H1 (cell line): ENCODE measurements around the gene SF3B1. TPM values are rescaled to one million over a fixed set of nuclear protein-coding genes. Genes with fewer than 3 reads are reported as not detected.

Experiments used
- CTCF ChIA-PET: fragments of 300-600 bp; sonication (Branson Sonifier 250); formaldehyde crosslinking; loops from one replicate; lab custom pipeline; 2021; ENCODE audit not compliant: partially characterized antibody; lab: Charles Lee
- POLR2A ChIA-PET: fragments of 300-600 bp; sonication (Branson Sonifier 250); formaldehyde crosslinking; loops from one replicate; lab custom pipeline; 2021; ENCODE audit warnings: inconsistent platforms; ENCODE audit not compliant: partially characterized antibody; lab: Charles Lee
- DNase-seq, 2 experiments: peaks; one replicate each; pipeline versions ENCODE4 v3.0.0 to v3.0.0-alpha.2; 2010 to 2022; ENCODE audit warnings: low spot score in 2 of 2, low read depth in 1 of 2, mixed read lengths in 1 of 2
- FAIRE-seq: peaks from 2 replicates; lab custom pipeline; 2011; peaks lifted over from hg19 to GRCh38; lab: Jason Lieb, UNC
- H2AFZ ChIP-seq: 2 replicates; pipeline ENCODE4 v1.8.1; 2012; ENCODE audit warnings: low read length, inconsistent platforms
- H2AK5ac ChIP-seq: 2 replicates; pipeline ENCODE4 v1.6.1; 2013; ENCODE audit warnings: low read depth, low read length
- H2BK120ac ChIP-seq: replicated peaks from 2 replicates; pipeline ENCODE3; 2013; ENCODE audit warnings: low read depth, low read length, inconsistent platforms
- H2BK12ac ChIP-seq: 2 replicates; pipeline ENCODE4 v1.6.1; 2013; ENCODE audit warnings: low read depth, low read length
- H2BK15ac ChIP-seq: 2 replicates; pipeline ENCODE4 v1.6.1; 2013; ENCODE audit warnings: low read length
- H2BK20ac ChIP-seq: 2 replicates; pipeline ENCODE4 v1.6.1; 2013; ENCODE audit warnings: low read length
- H2BK5ac ChIP-seq: 2 replicates; pipeline ENCODE4 v1.6.1; 2013; ENCODE audit warnings: low read depth, low read length
- H3K14ac ChIP-seq: 2 replicates; pipeline ENCODE4 v1.6.1; 2013; ENCODE audit warnings: inconsistent platforms; ENCODE audit not compliant: insufficient read length
- H3K18ac ChIP-seq: 2 replicates; pipeline ENCODE4 v1.6.1; 2013; ENCODE audit warnings: low read length; ENCODE audit errors: extremely low read depth
- H3K23ac ChIP-seq: 2 replicates; pipeline ENCODE4 v1.6.1; 2013; ENCODE audit warnings: inconsistent platforms; ENCODE audit not compliant: insufficient read length
- H3K23me2 ChIP-seq: 2 replicates; pipeline ENCODE4 v1.6.1; 2013; ENCODE audit warnings: low read depth, low read length
- H3K27ac ChIP-seq: 2 replicates; pipeline ENCODE4 v1.6.1; 2011; ENCODE audit warnings: low read depth, low read length, inconsistent platforms
- H3K27me3 ChIP-seq, 4 experiments: replicated peaks in 1 of 4; 1 replicate in 1 of 4; 2 replicates in 3 of 4; pipeline versions ENCODE4 v1.6.1 to v1.8.1; 2011 to 2013; ENCODE audit warnings: low read length in 3 of 4, mild to moderate bottlenecking in 3 of 4, inconsistent platforms in 2 of 4, mixed read lengths in 2 of 4, moderate library complexity in 1 of 4; ENCODE audit not compliant: control insufficient read depth in 3 of 4, insufficient read depth in 3 of 4; ENCODE audit errors: extremely low read depth in 1 of 4
- H3K36me3 ChIP-seq, 4 experiments: 2 replicates each; pipeline versions ENCODE4 v1.6.1 to v1.8.1; 2011 to 2013; ENCODE audit warnings: mild to moderate bottlenecking in 4 of 4, low read length in 3 of 4, moderate library complexity in 2 of 4, control low read depth in 1 of 4, inconsistent platforms in 1 of 4; ENCODE audit not compliant: insufficient read depth in 4 of 4, control insufficient read depth in 2 of 4
- H3K4ac ChIP-seq: replicated peaks from 2 replicates; pipeline ENCODE3; 2013; ENCODE audit warnings: low read length, low read depth, mixed read lengths, inconsistent platforms; ENCODE audit not compliant: insufficient read length
- H3K4me1 ChIP-seq, 4 experiments: replicated peaks in 1 of 4; 1 replicate in 1 of 4; 2 replicates in 3 of 4; pipeline versions ENCODE4 v1.6.1 to v1.8.1; 2011 to 2013; ENCODE audit warnings: low read length in 3 of 4, inconsistent platforms in 2 of 4, mixed read lengths in 1 of 4; ENCODE audit not compliant: insufficient read depth in 4 of 4, control insufficient read depth in 3 of 4
- H3K4me2 ChIP-seq, 2 experiments: 2 replicates each; pipeline versions ENCODE4 v1.6.1 to v1.8.1; 2011 to 2013; ENCODE audit warnings: low read depth in 2 of 2, low read length in 2 of 2, control low read depth in 1 of 2, inconsistent platforms in 1 of 2, mild to moderate bottlenecking in 1 of 2; ENCODE audit not compliant: insufficient read depth in 1 of 2
- H3K4me3 ChIP-seq, 4 experiments: fragments of 200-600, 300-600 bp in 1 of 4; sonication (generic), shearing (Covaris generic), sonication (Bioruptor Twin) in 1 of 4; 2 replicates each; pipeline versions ENCODE4 v1.5.1 to v1.8.1; 2011 to 2016; ENCODE audit warnings: low read length in 4 of 4, low read depth in 3 of 4, control low read depth in 2 of 4, inconsistent platforms in 2 of 4, mild to moderate bottlenecking in 2 of 4, mixed read lengths in 1 of 4, moderate library complexity in 1 of 4; ENCODE audit not compliant: insufficient read depth in 2 of 4; ENCODE audit errors: extremely low read depth in 1 of 4
- H3K56ac ChIP-seq: replicated peaks from 2 replicates; pipeline ENCODE3; 2013; ENCODE audit warnings: low read depth, mild to moderate bottlenecking, mixed read lengths, low read length, inconsistent platforms; ENCODE audit not compliant: insufficient read length
- H3K79me1 ChIP-seq: 2 replicates; pipeline ENCODE4 v1.6.1; 2013; ENCODE audit warnings: low read depth, low read length, control low read depth
- H3K79me2 ChIP-seq, 2 experiments: 2 replicates each; pipeline versions ENCODE4 v1.6.1 to v1.8.1; 2012 to 2013; ENCODE audit warnings: low read length in 2 of 2, mild to moderate bottlenecking in 2 of 2, inconsistent platforms in 1 of 2; ENCODE audit not compliant: insufficient read depth in 2 of 2, control insufficient read depth in 1 of 2
- H3K9ac ChIP-seq, 4 experiments: replicated peaks in 1 of 4; 1 replicate in 1 of 4; 2 replicates in 3 of 4; pipeline versions ENCODE4 v1.6.1 to v1.8.1; 2011 to 2013; ENCODE audit warnings: low read depth in 3 of 4, low read length in 3 of 4, control low read depth in 2 of 4, mild to moderate bottlenecking in 2 of 4, moderate library complexity in 2 of 4, inconsistent platforms in 1 of 4; ENCODE audit errors: extremely low read depth in 1 of 4
- H3K9me3 ChIP-seq, 2 experiments: 2 replicates each; pipeline versions ENCODE4 v1.6.1 to v1.8.1; 2012 to 2013; ENCODE audit warnings: mild to moderate bottlenecking in 2 of 2, moderate library complexity in 2 of 2, control low read depth in 1 of 2, inconsistent platforms in 1 of 2, low read depth in 1 of 2, low read length in 1 of 2, mixed read lengths in 1 of 2; ENCODE audit not compliant: insufficient read depth in 2 of 2
- H4K20me1 ChIP-seq, 2 experiments: replicated peaks in 1 of 2; 2 replicates each; pipeline versions ENCODE3 to v1.8.1; 2011 to 2013; ENCODE audit warnings: inconsistent platforms in 2 of 2, low read length in 2 of 2, mild to moderate bottlenecking in 1 of 2; ENCODE audit not compliant: insufficient read depth in 2 of 2, control insufficient read depth in 1 of 2
- H4K5ac ChIP-seq: 2 replicates; pipeline ENCODE4 v1.6.1; 2013; ENCODE audit warnings: low read length, low read depth, mixed read lengths, inconsistent platforms; ENCODE audit not compliant: insufficient read length
- H4K8ac ChIP-seq: 2 replicates; pipeline ENCODE4 v1.8.0; 2013; ENCODE audit warnings: mild to moderate bottlenecking, moderate library complexity, low read length, inconsistent platforms; ENCODE audit not compliant: insufficient read depth; ENCODE audit errors: extremely low read depth
- H4K91ac ChIP-seq: replicated peaks from 2 replicates; pipeline ENCODE3; 2013; ENCODE audit warnings: low read length, mixed read lengths, inconsistent platforms; ENCODE audit not compliant: insufficient read length
- BRCA1 ChIP-seq: IDR thresholded peaks from 2 replicates; pipeline ENCODE4 v1.6.1; 2012; ENCODE audit warnings: low read depth, low read length, improper control_type of control experiment
- CHD1 ChIP-seq: IDR thresholded peaks from 2 replicates; pipeline ENCODE4 v1.6.1; 2012; ENCODE audit warnings: low read depth, low read length, improper control_type of control experiment
- EP300 ChIP-seq, 2 experiments: IDR thresholded peaks; 1 replicate in 1 of 2; 2 replicates in 1 of 2; pipeline ENCODE4 v1.6.1; 2011 to 2012; ENCODE audit warnings: low read depth in 2 of 2, low read length in 2 of 2, mild to moderate bottlenecking in 2 of 2, borderline replicate concordance in 1 of 2, inconsistent platforms in 1 of 2, moderate library complexity in 1 of 2
- GABPA ChIP-seq: IDR thresholded peaks from 2 replicates; pipeline ENCODE4 v1.6.1; 2011; ENCODE audit warnings: mild to moderate bottlenecking, low read length, moderate library complexity, borderline replicate concordance; ENCODE audit not compliant: insufficient read depth
- KDM4A ChIP-seq: IDR thresholded peaks from one replicate; pipeline ENCODE4 v1.7.1; 2012; ENCODE audit warnings: low read depth, mild to moderate bottlenecking, moderate library complexity, low read length, inconsistent platforms; ENCODE audit not compliant: severe bottlenecking
- PHF8 ChIP-seq: fragments of 200-600 bp; sonication (generic); conservative IDR thresholded peaks from 2 replicates; pipeline ENCODE4 v1.7.1; 2012; ENCODE audit warnings: low read depth, mild to moderate bottlenecking, inconsistent platforms, low read length, moderate library complexity
- POU5F1 ChIP-seq: IDR thresholded peaks from 2 replicates; pipeline ENCODE4 v1.6.1; 2011; ENCODE audit warnings: low read depth, mild to moderate bottlenecking, low read length, moderate library complexity
- RFX5 ChIP-seq: IDR thresholded peaks from 2 replicates; pipeline ENCODE4 v1.6.1; 2011; ENCODE audit warnings: low read depth, low read length, improper control_type of control experiment, borderline replicate concordance
- TAF1 ChIP-seq: IDR thresholded peaks from 2 replicates; pipeline ENCODE4 v1.6.1; 2011; ENCODE audit warnings: mild to moderate bottlenecking, low read depth, low read length
- WGBS, 2 experiments: shearing (Covaris generic) in 1 of 2; methylation state at CpG; one replicate each; pipeline versions ENCODE4 v1.1.6 to v1.1.7; 2013 to 2015; ENCODE audit warnings: low lambda C conversion rate in 2 of 2, mixed read lengths in 2 of 2, inconsistent platforms in 1 of 2, low coverage in 1 of 2, missing lambda C conversion rate in 1 of 2; ENCODE audit not compliant: insufficient replicate concordance in 2 of 2, insufficient coverage in 1 of 2, insufficient read length in 1 of 2; ENCODE audit errors: extremely low coverage in 1 of 2, missing lambda C conversion rate in 1 of 2; 5-methylcytosine and 5-hydroxymethylcytosine counted together
- polyA plus RNA-seq, 7 experiments: library from polyadenylated mRNA; depleted of rRNA in 3 of 7; stranded (reverse) in 5 of 7; unstranded in 2 of 7; fragments of >200 nt in 5 of 7; fragments of 200-250 nt in 2 of 7; gene quantifications; 1 replicate in 5 of 7; 2 replicates in 1 of 7; 4 replicates in 1 of 7; pipeline versions ENCODE4 v1.2.1 to v1.2.3, GENCODE V29; 2011 to 2013; ENCODE audit warnings: missing spikeins in 2 of 7, mixed read lengths in 2 of 7
- total RNA-seq: library from RNA; stranded (reverse); fragmentation: NEBNext Ultra II Directional; extraction: Animal tissue kit (Norgen Biotek cat#: 25700); gene quantifications from 2 replicates; pipeline ENCODE4 v1.2.1, GENCODE V29; 2021
- TF ChIP-seq, protein P1 (sequence below): IDR thresholded peaks from 2 replicates; pipeline ENCODE4 v1.6.1; 2011; ENCODE audit warnings: low read depth, mild to moderate bottlenecking, low read length; ENCODE audit not compliant: insufficient read depth
- TF ChIP-seq, protein P2 (sequence below): IDR thresholded peaks from 2 replicates; pipeline ENCODE4 v1.6.1; 2012; ENCODE audit warnings: low read length, inconsistent platforms

SF3B1 gene
- total and polyA plus RNA-seq, 2 of the 8 experiments (the other 6 are each of a cell fraction or from before 2014, with no cell fraction given), result 320 to 403 TPM

DNA sequence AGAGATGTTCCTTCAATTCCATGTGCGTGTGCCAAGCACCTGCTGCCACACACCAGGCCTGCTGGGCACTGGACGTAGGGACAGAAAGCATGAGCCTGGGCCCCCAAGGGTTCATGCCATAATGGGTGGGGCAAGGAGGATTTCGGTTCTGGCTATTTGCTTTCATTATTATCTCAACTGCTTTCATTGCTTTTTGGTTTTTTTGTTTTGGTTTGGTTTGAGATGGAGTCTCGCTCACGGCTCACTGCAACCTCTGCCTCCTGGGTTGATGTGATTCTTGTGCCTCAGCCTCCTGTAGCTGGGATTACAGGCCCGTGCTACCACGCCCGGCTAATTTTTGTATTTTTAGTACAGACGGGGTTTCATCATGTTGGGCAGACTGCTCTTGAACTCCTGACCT is 57.2 kb downstream of the SF3B1 start:
- H4K91ac ChIP-seq, result no peak overlapping the region
- H3K4me2 ChIP-seq, result no peak overlapping the region
- H3K56ac ChIP-seq, result no peak overlapping the region
- no peaks in the 10 kb centered on the region for H3K9me3 ChIP-seq
- H3K27me3 ChIP-seq, result no peaks in the 10 kb centered on the region
- no peak overlapping the region for H3K4me3 ChIP-seq
- no peak overlapping the region for H2AK5ac ChIP-seq
- no peak overlapping the region for H3K14ac ChIP-seq
- no peak overlapping the region; a peak in 1 of 7 replicates for H3K9ac ChIP-seq
- no peaks in the 10 kb centered on the region for H3K79me2 ChIP-seq
- FAIRE-seq (no peak), DNase-seq (no peak)
- H4K8ac ChIP-seq, result no peak overlapping the region
- H2BK120ac ChIP-seq, result no peak overlapping the region
- CTCF ChIA-PET, result interaction anchor here (0.6 to 2.9 kb wide), 14 partner anchors 19 to 1274 kb away, joined by 3 to 18 read pairs (median 4); no protein-coding TSS in a partner anchor
- H4K20me1 ChIP-seq, result no peaks in the 10 kb centered on the region
- H2BK20ac ChIP-seq, result no peak overlapping the region
- H3K23ac ChIP-seq, result no peak overlapping the region
- no peaks in the 10 kb centered on the region for H3K79me1 ChIP-seq
- H2AFZ ChIP-seq, result no peak overlapping the region
- 95% methylated on average over 9 of the region's 9 CpGs; no CpG with 5 or more reads in 1 of the 2 experiments for WGBS, 2 experiments
- no peak overlapping the region for H4K5ac ChIP-seq
- H2BK12ac ChIP-seq, result no peak overlapping the region
- no peak overlapping the region for H3K18ac ChIP-seq
- H2BK15ac ChIP-seq, result no peak overlapping the region
- no peaks in the 10 kb centered on the region for H3K4me1 ChIP-seq
- H2BK5ac ChIP-seq, result no peak overlapping the region
- POLR2A ChIA-PET, result interaction anchor here (1.0 kb wide), 1 partner anchor 316 kb away, joined by 3 read pairs; no protein-coding TSS in a partner anchor
- no peaks in the 10 kb centered on the region for H3K23me2 ChIP-seq
- H3K36me3 ChIP-seq, result no peaks in the 10 kb centered on the region
- no peak overlapping the region for H3K4ac ChIP-seq
- H3K27ac ChIP-seq, result no peak overlapping the region
- TF ChIP-seq, protein P1, sequence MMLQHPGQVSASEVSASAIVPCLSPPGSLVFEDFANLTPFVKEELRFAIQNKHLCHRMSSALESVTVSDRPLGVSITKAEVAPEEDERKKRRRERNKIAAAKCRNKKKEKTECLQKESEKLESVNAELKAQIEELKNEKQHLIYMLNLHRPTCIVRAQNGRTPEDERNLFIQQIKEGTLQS, result no peak
- TF ChIP-seq KDM4A (no peak), RFX5 (no peak), EP300 (IDR thresholded peaks at IDR 0.05; ENCODE audit: borderline replicate concordance in 1 of 2, low read depth in 2 of 2, low read length in 2 of 2) (no peak), GABPA (no peak), BRCA1 (no peak), CHD1 (no peak), POU5F1 (no peak), TAF1 (no peak), PHF8 (no peak)
- TF ChIP-seq, protein P2, sequence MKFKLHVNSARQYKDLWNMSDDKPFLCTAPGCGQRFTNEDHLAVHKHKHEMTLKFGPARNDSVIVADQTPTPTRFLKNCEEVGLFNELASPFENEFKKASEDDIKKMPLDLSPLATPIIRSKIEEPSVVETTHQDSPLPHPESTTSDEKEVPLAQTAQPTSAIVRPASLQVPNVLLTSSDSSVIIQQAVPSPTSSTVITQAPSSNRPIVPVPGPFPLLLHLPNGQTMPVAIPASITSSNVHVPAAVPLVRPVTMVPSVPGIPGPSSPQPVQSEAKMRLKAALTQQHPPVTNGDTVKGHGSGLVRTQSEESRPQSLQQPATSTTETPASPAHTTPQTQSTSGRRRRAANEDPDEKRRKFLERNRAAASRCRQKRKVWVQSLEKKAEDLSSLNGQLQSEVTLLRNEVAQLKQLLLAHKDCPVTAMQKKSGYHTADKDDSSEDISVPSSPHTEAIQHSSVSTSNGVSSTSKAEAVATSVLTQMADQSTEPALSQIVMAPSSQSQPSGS, result no peak
